ENCODE results near the gene LMO2. TPM values are rescaled to one million over a fixed set of nuclear protein-coding genes. Genes with fewer than 3 reads are reported as not detected.
"Not testable (repeated sequence)": the region's sequence is repeated elsewhere in the genome, so short reads cannot be mapped to it uniquely, and the experiment has no call there.

LMO2 gene
- total RNA-seq, 1 donor from 2014 or later = 9.1 TPM

DNA sequence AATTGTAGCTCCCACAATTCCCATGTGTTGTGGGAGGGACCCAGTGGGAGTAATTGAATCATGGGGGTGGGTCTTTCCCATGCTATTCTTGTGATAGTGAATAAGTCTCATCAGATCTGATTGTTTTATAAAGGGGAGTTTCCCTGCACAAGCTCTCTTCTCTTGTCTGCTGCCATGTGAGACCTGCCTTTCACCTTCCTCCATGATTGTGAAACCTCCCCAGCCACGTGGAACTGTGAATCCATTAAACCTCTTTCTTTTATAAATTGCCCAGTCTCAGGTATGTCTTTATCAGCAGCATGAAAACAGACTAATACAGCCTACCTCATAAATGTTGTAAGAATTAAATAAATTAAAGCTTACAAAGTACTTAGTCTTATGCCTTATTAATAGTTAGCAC, 25.5 kb upstream of the LMO2 start:
- DNase-seq; intact Hi-C loops (cut with DNase I); ATAC-seq (ENCODE audit: poor library complexity): not testable (repeated sequence)

DNA sequence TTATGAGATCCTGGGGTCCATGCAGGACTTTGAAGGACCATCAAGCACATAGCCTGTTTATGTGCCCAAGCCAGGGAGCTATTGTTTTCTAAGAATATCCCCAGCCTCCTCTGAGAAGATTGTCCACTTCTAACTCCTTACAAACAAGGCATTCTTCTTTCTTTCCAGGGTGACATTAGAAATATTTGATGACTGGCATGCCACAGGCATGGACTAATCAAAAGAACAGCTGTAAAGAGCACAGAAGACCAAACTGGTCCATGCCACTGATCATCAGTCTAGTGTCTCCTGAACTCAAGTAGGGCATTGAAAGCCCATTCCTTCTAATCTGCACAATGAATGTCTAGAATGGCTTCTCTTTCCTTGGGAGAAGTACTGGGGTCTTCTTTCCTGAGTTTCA, 24.9 kb upstream of the LMO2 start:
- intact Hi-C loops (cut with DNase I) = no loop called here
- ATAC-seq (ENCODE audit: poor library complexity) = no peak

DNA sequence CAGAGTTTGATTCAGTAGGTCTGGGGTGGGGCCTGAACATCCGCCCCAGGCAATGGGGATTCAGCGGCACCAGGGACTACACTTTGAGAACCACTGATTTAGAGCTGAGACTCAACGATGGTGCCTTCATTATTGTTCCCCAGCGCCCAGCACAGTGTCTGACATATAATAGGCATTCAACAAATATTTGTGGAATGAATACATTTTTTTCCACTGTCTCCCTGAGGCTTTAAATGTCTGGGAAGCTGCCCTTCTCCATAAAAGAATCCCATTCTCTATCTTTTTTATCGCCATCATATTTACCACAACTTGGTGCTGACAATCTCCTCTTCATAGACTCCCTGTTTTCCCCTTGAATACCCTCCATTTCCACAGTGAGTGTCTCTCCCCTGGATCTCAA, 23.6 kb upstream of the LMO2 start:
- DNase-seq (no peak), ATAC-seq (ENCODE audit: poor library complexity) (no peak)
- intact Hi-C loops (cut with DNase I) = no loop called here

More for the DNA sequence above, 24.9 kb upstream of the LMO2 start:
- DNase-seq = no peak

DNA sequence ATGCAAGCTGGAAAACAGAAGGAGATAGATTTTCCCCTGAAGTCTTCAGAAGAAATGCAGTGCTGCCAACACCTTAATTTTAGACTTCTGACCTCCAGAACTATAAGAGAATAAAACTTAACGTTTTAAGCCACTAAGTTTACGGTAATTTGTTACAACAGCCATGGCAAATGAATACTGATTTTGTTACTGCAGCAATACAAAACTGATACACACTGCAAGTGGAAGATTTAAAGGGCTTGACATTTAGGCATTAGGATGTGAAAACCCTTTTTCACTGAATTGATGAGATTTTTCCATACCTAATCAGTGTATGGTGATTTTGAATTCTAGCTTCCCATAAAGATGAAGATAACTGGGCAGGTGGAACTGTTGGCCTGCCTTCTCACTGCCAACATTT, 22.1 kb upstream of the LMO2 start:
- ATAC-seq (ENCODE audit: poor library complexity) (no peak), DNase-seq (no peak)
- intact Hi-C loops (cut with DNase I) = no loop called here

DNA sequence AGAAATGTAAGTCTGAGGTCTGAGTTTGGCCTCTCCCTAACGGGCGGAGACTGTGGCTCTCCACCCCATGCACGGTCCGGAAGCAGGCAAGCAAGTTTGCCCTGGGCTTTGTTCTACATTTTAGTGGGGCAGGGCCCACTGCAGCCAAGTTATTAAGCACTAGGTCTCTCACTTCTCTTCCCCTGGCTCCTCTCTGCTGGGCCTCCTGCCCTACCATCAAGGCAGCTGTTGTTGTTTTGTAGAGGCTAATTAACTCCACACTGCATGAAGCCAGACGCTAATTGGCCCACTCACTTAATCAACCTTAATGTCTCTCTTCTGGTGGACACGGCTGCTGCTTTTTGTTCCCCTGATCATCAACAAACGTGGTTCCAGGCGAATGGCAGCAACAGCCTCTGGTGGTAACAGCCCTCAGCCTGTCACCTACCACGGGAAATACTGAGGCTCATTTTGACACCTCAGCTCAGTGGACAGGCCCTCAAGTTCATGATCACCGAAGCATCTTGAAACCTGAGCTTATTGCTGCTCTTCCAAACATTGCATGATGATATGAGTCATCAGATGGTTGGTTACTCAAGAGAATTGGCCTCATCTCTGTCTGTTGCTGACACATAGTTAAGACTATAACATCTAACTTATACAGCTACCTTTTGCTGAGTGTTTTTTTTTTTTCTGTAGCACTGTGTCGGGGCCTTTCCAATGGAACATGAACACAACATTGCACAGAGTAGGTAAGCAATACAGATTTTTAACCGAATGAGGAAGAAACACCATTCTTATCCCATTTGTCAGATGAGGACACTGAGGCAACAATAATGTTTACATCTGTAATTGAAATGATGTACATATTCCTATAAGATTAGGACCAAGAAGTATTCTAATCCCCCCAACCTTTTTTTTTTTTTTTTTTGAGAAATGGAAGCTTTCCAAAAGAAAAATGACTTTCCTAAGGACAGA, 20.8 kb upstream of the LMO2 start:
- peak; percentile 61 for DNase-seq
- intact Hi-C loops (cut with DNase I) = no loop called here
- peak; percentile 62 for ATAC-seq (ENCODE audit: poor library complexity)

DNA sequence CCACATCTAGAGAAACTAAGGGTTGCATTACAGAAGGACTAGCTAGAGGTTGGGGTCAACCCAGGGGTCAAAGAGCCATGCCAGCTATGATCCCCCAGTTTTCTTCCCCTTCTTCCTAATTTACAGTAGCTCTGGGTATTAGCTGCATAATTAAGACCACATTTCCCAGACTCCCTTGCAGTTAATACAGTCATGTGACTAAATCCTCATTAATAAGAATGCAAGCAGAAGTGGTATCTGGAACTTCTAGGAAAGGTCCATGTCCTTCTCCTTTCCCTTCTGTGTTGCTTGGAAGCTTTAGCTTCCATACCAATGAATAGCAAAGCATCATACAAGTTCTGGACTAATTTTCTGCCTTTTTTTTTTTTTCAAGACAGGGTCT, 19.1 kb upstream of the LMO2 start:
- ATAC-seq (ENCODE audit: poor library complexity) (no peak), DNase-seq (no peak)
- intact Hi-C loops (cut with DNase I) = no loop called here

DNA sequence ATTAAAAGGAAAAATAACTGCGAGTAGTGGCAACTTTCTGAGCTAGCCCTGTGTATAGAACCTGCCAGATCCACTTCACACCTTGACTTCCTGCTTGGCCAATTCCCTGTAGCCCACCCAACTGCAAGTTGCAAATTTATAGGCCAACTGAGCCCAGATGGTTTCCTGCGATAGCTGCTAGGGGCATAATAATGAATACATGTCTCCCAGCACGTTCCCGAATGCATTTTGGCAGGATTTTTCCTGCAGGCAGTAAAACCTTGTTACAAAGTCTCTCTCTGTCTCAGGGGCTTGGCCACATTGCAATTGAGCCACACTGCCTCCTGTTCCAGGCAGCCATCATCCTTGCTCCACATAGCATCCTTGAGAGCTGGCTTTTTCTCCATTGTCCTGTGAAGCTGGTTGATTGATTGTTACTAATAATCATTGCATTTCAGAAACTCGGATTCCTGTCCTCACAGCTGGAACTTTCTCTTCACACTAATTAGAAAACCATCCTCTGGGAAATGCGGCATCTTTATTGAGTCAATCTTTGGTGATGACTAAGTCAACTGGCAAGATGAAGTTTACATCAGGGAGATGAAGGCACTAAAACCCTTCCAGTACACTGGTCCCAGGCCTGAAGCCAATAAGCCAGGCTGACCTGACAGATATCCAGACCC, 18.6 kb upstream of the LMO2 start:
- no peak for ATAC-seq (ENCODE audit: poor library complexity)
- intact Hi-C loops (cut with DNase I) = no loop called here
- no peak for DNase-seq

DNA sequence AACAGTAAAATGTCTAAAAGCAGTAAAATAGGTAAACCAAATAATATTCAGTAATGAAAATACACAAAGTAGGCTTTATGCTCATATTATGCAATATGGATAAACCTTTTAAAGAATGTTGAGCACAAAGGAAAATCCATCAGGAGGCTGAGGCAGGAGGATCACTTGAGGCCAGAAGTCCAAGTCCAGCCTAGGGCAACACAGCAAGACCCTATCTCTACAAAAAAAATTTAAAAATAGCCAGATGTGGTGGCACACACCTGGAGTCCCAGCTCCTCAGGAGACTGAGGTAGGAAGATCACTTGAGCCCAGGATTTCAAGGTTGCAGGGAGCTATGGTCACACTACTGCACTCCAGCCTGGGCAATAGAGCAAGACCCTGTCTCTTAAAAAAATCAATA, 17.7 kb upstream of the LMO2 start:
- DNase-seq (no peak), ATAC-seq (ENCODE audit: poor library complexity) (no peak)
- intact Hi-C loops (cut with DNase I) = no loop called here

DNA sequence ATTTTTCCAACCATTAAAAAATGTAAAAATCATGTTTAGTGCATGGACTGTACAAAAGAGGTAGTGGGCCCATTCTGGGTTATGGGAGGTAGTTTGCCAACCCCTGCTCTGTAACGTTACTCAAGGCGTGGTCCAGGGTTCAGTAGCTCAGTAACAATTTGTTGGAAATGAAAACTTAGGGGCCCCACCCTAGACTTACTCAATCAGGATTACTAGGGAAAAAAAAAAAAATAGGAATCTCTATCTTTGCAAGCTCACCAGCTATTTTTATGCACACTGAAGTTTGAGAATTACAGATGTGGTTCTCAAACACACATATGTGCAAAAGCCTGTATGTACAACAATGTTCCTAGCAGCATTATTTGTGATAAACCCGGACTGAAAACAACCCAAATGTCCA, 17.3 kb upstream of the LMO2 start:
- DNase-seq = no peak
- ATAC-seq (ENCODE audit: poor library complexity) = no peak
- intact Hi-C loops (cut with DNase I) = no loop called here

DNA sequence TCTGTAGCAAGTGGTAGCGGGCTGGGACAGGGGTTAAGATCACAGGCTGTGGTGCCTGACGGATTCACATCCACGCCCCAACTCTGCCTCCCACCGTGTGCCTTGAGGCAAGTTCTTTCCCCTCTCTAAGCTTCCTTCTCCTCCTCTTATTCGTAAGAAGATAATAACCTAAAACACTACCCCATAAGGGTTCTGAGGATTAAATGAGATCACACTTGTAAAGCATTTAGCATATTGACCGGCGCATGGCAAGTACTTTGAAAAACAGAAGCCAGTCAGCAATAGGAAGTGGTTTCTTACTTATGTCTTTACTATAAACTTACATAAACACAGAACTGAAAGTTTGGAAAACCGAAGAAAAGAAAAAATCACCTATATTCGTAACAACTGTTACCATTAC, 15.5 kb upstream of the LMO2 start:
- ATAC-seq (ENCODE audit: poor library complexity) (no peak), DNase-seq (no peak)
- intact Hi-C loops (cut with DNase I) = no loop called here

DNA sequence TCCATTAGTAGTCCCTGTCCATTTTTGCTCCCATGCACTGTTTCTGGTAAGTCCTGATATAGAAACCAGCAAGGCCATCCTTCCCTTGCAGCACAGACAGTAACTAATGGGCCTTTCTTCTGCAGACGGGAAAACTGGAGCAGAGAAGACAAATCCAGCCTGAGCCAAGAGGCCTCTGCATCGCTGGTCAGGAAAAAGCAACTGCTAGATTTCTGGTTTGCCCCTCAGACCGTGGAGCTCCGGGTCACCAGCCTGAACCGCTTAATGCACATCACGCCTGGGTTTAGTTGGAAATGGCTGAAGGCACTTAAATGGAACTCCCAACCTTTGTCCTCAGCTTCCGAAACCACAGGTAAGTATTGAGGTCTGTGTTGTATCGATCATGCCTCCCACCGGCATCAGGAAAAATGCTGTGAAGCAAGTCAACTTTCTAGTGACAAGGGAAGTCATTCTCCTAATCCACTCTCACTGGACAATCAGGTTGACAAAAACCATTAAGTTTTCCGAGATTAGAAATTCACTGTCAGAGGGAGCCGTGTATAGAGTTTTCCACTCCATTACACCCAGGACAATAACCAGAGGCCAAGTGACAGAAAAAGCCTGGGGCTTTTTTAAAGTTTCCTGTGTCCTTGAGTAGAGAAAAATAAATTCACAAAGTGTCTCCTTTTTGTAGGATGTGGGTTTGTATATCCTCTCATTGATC, 14.8 kb upstream of the LMO2 start:
- intact Hi-C loops (cut with DNase I) = no loop called here
- ATAC-seq (ENCODE audit: poor library complexity) = no peak

DNA sequence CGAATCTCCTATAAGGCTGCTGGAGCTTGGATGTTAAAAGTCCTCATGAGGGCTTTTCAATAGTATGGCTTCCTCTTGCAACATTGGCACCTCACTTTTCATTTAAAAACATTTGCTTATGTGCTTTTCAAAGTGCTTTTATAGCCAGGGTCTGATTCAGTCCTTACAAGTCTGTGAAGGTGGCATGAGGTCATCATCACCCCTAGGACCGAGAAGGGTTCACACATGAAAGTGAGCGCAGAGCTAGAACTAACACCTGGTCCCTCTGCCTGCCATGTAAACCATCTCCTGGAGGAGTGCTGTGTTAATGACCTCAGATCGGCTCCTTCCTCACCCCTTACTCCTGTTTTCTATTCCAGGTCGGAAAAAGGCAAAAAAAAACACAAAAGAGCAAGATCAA, 12.2 kb upstream of the LMO2 start:
- intact Hi-C loops (cut with DNase I) = no loop called here
- no peak for ATAC-seq (ENCODE audit: poor library complexity)

More for the DNA sequence above, 14.8 kb upstream of the LMO2 start:
- no peak for DNase-seq

DNA sequence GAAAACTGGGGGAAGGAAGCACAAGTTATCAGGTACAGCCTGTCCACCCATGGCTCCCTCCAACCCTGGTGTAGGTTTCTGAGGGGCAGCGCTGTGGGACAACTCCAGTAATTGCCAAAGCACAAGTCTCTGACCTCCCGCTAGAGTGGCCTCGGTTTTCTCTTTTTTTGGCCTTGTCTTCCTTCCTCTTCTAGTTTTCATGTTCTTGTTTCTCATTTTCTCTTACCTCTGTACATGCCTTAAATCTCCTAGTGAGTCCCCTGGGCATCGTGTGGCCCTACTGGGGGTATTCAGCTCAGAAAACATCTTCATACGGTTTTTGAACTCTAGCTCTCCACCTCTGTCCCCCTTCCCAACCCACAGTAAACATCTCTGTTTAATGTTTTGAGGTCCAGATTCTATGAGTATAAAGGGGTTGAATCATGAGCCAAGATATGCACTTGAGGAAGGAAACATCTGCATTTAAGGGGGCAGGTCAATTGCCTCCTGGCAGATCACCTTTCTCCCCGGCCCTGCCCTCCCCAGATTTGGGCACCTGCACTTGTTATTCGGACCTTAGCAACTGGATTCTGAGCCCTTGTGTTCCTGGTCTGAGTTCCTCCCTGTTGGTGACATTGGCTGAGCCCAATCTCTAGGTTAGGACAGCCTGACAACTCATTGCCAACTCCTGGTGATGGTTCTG, 8.4 kb upstream of the LMO2 start:
- intact Hi-C loops (cut with DNase I) = no loop called here
- no peak for DNase-seq
- no peak for ATAC-seq (ENCODE audit: poor library complexity)

More for the DNA sequence above, 12.2 kb upstream of the LMO2 start:
- no peak for DNase-seq

DNA sequence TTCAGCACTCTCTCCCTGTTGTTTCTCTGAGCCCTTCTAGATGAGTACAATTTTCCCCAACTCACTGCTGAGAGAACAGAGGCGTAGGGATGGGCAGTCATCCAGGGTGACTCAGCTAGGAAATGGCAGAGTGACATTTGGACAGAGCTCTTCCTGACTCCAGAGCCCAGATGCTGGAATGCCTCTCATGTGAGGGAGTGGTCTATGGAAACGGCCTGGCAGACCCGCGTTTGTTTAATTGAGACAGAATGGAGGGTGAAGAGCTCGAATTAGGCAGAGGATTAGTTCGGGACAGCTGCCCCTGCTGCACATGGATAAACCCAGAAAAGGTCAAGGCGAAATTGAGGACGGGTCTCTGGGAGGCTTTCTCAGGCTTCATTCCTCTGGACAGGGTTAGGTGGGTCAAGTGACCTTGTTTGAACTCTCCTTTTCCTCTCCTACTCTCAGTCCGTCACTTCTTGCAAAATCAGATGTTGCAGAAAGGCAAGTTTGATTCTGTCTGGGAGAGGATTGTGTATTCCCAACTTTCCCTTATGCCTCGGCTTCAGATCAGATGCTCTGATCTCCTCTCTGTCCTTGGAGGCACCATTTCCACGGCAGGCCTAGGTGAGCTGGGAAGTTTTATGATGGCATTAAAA, 7.6 kb upstream of the LMO2 start:
- DNase-seq (peak; percentile 84), ATAC-seq (ENCODE audit: poor library complexity) (peak; percentile 96)
- intact Hi-C loops (cut with DNase I) = no loop called here

DNA sequence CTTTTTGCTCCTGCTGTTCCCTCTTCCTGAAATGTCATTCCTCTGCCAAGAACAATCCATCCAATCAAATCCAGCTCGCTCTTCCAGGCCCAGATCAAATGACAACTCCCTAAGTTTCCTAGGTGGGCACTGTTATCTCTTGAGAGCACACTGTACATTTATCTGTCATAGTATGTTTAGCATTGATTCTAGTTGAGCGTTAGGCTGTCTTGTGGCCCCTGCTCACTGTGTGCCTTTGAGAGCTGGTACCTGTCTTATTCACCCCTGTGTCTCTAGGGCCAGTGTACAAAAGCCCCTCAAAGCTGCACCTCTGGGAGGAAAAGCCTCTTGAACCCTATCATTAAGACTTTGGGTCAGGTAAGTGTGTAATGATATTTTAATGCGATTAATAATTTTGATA, 7.1 kb upstream of the LMO2 start:
- no peak for ATAC-seq (ENCODE audit: poor library complexity)
- no peak for DNase-seq
- intact Hi-C loops (cut with DNase I) = no loop called here

DNA sequence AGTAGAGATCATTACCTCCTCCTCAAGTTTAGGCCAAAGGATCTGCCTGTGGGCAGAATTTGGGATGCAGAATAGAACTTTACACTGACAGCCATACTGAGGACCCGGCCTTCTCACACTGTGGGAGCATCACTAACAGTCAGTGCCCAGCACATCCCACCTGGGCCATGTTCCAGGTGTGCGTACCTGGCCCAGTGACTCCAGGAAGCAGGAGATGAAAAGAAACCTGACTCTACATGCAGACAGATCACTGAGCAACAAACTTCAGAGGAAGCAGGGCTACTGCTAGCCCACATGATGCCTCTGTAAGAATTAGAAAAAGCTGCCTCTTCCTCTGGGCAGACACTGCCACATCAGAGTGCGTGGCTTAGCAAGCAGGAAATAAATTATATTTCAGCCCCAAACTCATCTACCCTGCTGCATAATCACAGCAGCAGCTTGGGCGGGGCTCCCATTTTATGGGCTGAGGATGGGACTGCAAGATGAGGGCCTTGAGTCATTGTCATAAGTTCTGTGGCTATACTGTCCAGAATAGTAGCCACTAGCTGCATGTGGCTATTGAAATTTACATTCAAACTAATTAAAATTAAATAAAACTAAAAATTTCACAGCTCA, 6.0 kb upstream of the LMO2 start:
- intact Hi-C loops (cut with DNase I) = no loop called here
- no peak for ATAC-seq (ENCODE audit: poor library complexity)
- DNase-seq = no peak

DNA sequence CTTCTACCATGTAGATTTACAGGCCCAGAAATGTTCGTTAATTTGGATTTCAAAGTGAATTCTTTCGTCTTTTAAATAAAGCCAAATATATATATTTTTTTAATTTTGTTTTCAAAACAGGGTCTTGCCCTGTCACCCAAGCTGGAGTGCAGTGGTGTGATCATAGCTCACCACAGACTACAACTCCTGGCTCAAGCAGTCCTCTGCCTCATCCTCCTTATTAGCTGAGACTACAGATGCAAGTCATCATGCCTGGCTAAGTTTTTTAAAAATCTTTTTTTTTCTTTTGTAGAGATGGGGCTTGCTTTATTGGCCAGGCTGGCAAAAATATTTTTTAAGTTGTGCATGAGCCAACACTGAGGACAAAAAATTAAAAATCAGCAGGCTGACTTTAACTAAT, 5.0 kb upstream of the LMO2 start:
- DNase-seq (no peak), ATAC-seq (ENCODE audit: poor library complexity) (no peak)
- intact Hi-C loops (cut with DNase I) = no loop called here

DNA sequence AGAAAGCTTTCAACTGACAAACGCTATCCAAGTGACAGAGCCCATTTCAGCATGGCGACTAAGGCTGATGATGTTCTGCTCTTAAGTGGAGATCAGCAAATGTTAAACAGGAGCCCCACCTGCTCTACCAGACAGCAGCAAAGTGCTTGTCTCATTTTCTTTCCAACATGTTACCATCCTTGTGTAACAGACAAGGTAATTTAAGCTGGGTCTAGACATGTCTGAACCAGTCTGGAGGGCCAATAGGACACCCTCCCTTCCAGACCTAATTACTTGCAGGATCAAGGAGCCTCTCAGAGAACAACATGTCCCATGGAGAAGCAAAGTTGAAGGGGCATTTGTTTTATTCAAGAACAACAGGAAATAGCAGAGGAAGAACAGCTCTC, 3.9 kb upstream of the LMO2 start:
- ATAC-seq (ENCODE audit: poor library complexity) = no peak
- no peak for DNase-seq
- intact Hi-C loops (cut with DNase I) = no loop called here

All from Right ventricle myocardium superior (tissue), 1 donor.